Suppressor macrophage treated with lipopolysaccharide for 4 hours (primary cell): ENCODE measurements around the gene PRKN.

Experiments used
- DNase-seq: peaks from one replicate; pipeline ENCODE4 v3.0.0-alpha.2; 2020

PRKN gene

GRCh38 chr6:161458201-161458951 is 1269.2 kb downstream of the PRKN start:
- no peak for DNase-seq

- no peak for DNase-seq
Measured at GRCh38 chr6:161455848-161456247, 1271.7 kb downstream of the PRKN start.

GRCh38 chr6:161453558-161453957 is 1274.0 kb downstream of the PRKN start:
- DNase-seq = no peak

- DNase-seq = no peak
Measured at GRCh38 chr6:161452241-161452640, 1275.3 kb downstream of the PRKN start.

- no peak for DNase-seq
Measured at GRCh38 chr6:161449521-161449920, 1278.0 kb downstream of the PRKN start.

GRCh38 chr6:161446949-161447348 is 1280.6 kb downstream of the PRKN start:
- no peak for DNase-seq

GRCh38 chr6:161446296-161446925 is 1281.2 kb downstream of the PRKN start:
- DNase-seq = no peak

- no peak for DNase-seq
Measured at GRCh38 chr6:161445021-161445799, 1282.4 kb downstream of the PRKN start.

- DNase-seq = no peak
Measured at GRCh38 chr6:161444464-161444863, 1283.1 kb downstream of the PRKN start.

- no peak for DNase-seq
Measured at GRCh38 chr6:161443848-161444247, 1283.7 kb downstream of the PRKN start.

- DNase-seq = no peak
Measured at GRCh38 chr6:161442420-161442819, 1285.1 kb downstream of the PRKN start.

- no peak for DNase-seq
Measured at GRCh38 chr6:161440299-161440698, 1287.3 kb downstream of the PRKN start.

- DNase-seq = no peak
Measured at GRCh38 chr6:161439093-161439492, 1288.5 kb downstream of the PRKN start.

- DNase-seq = no peak
Measured at GRCh38 chr6:161438430-161439030, 1289.0 kb downstream of the PRKN start.

GRCh38 chr6:161437851-161438250 is 1289.7 kb downstream of the PRKN start:
- no peak for DNase-seq

- no peak for DNase-seq
Measured at GRCh38 chr6:161436106-161436876, 1291.3 kb downstream of the PRKN start.

GRCh38 chr6:161435748-161436070 is 1291.9 kb downstream of the PRKN start:
- DNase-seq = no peak

- DNase-seq = no peak
Measured at GRCh38 chr6:161434921-161435747, 1292.4 kb downstream of the PRKN start.

GRCh38 chr6:161434350-161434749 is 1293.2 kb downstream of the PRKN start:
- no peak for DNase-seq

- DNase-seq = no peak
Measured at GRCh38 chr6:161432546-161432945, 1295.0 kb downstream of the PRKN start.

- DNase-seq = no peak
Measured at GRCh38 chr6:161429921-161430490, 1297.6 kb downstream of the PRKN start.
